GM19463 (cell line): ENCODE results near the gene CNOT6L.

Experiments used
- ATAC-seq: cut with Tn5 transposase; IDR thresholded peaks from one replicate; pipeline ENCODE4 v1.9.1; 2021; ENCODE audit warnings: mild to moderate bottlenecking, moderate library complexity; ENCODE audit not compliant: unreplicated experiment

Gene CNOT6L

GRCh38 chr4:77820649-77821561 is 1.7 kb upstream of the CNOT6L start:
- ATAC-seq, result no peak

DNA sequence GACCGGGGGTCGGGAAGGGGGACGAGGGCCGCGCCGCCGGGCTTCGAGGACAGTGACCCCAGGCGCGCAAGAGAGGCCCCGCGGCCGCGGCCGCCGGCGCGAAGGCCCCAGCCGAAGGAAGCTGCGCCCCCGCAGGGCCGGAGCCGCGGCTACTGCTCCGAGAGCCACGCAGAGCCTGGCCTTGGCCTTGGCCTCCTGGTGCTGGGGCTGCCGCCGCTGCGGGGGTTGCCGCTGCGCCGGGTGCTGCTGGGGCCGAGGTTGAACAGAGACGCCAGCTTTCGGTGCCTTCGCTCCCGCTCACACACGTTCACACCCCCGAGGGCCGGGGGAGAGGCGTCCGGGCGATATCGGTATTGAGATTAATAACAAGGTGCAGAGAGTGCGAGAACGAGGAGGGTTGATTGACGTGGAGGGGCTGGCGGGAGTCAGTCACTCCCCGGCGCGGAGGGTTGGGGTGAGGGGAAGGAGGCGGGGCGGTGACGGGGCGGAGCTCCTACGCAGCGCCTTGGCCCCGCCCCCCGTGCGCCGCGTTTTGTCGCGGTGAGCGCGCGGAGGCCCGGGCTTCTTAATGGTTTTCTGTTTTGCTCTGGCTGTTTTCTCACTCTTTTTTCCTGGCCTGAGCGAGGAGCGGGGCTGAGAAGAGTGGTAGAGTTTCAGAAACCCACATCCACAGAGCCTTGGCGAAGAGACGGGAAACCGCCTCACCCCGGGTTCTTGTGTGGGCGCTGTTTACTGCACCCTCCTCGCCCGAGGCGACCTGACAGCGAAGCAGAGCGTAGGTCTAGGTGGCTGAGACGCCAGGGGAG is 878 bp upstream of the CNOT6L start:
- ATAC-seq, result peak; percentile 78

- ATAC-seq, result peak; percentile 13
Measured at GRCh38 chr4:77819404-77819842, 255 bp upstream of the CNOT6L start.

DNA sequence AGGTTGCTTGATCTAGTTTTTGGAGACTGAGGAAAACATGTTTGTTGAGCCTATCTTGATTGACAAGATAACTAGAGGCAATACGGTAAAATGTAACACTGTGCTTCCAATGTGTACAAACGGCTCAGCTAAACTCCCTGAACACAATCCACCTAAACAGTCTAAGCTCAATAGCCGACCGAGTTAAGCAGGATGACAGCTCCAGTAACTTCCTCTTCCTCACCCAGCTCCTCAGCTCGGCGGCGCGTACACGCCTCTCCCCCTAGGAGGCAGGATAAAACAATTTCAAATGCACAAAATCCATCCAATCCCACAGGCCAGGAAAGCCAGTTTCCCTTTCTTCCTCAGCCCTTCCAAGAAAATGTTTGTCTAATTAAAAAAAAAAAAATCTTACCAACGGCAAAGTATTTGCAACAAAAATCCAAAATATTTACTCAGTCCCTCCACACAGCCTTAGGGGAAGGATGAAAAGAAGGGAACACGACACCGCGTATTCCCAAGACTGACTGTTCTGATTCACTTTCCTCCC is 1.0 kb downstream of the CNOT6L start:
- ATAC-seq, result peak; percentile 14

- ATAC-seq, result no peak
Measured at GRCh38 chr4:77817304-77818072, 1.7 kb downstream of the CNOT6L start.

DNA sequence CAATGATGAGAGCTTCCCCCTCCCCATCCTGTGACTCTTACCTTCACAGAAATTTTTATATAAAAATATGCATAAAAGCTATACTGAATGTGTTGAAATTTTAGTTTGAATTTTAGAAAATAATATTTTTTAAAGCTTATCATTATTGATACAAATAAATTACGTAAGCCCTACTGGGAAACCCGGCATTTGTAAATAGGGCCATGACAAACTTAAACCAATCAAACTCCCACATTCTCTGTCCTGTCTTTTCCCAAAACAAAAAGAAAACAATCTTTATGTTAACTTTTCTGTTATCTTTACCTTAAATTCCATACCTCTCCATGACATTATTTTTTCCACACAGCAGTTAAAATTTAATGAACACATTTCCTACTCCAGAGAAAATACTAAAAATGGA is 2.6 kb downstream of the CNOT6L start:
- no peak for ATAC-seq

DNA sequence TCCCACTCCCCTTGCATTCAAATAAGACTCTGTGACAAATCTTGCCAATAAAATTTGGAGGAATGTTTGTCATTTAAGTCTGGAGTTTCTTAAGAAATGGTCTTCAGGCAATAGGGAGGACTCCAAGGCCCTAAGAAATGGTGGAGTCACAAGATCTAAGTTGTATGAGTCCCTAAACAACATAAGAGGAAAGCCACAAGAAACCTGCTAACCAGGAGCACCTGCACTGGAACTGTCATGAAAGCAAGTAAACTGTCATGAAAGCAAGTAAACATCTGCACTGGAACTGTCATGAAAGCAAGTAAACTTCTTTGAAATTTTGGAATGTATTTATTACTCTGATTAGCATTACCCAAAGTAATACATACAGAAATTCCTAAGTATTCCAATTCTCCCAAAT is 3.5 kb downstream of the CNOT6L start:
- no peak for ATAC-seq

DNA sequence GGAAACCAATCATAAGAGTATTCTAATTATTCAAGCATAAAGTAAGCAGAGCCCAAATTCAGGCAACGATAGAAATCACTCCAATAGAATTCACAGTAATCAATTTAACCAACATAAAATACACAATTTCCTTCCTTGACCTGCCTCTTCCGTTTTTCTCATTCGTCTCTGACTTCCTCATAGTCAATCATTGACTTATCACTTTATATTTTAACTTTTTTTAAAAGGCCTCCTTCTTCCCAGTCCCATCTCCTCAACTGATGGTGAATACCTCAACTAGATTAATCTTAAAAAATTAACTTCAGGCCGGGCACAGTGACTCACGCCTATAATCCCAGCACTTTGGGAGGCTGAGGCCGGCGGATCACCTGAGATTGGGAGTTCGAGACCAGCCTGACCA is 13.3 kb downstream of the CNOT6L start:
- ATAC-seq, result no peak

- no peak for ATAC-seq
Measured at GRCh38 chr4:77804471-77804870, 14.7 kb downstream of the CNOT6L start.

DNA sequence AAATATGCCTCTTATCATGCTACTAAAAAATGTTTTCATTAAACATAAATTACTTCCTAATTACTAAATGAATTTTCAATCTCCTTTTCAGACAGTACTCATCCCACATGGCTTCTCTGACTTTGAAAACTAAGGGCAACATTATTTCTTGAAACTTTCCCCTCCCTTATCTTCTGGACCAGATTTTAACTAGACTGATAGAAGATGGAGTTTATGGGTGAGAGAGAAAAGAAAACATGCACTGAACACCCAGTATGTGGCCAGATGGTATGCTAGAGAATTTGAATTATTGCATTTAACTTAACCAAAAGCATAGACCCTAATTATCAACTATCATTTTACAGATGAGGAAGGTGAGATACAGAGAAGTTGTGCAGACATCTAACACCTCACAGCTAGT is 16.8 kb downstream of the CNOT6L start:
- ATAC-seq, result no peak

DNA sequence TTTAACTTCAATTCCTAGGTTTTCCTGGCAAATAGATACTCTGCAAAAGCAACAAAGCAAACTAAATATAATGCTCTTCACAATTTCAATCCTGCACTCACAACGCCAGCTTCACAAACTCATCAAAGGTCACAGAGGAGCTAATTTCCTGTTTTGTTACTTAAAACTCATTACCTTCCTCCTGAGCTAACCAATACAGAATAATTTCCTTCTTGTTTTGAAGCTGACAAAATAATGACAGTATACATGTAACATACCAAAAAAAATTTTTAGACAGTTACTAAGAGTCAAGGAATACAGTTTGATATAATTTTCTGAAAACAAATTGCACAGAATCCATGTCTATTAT is 17.9 kb downstream of the CNOT6L start:
- ATAC-seq, result no peak

GRCh38 chr4:77800483-77801259 is 18.5 kb downstream of the CNOT6L start:
- ATAC-seq, result no peak

GRCh38 chr4:77800077-77800476 is 19.1 kb downstream of the CNOT6L start:
- no peak for ATAC-seq

- ATAC-seq, result no peak
Measured at GRCh38 chr4:77798385-77798784, 20.8 kb downstream of the CNOT6L start.

GRCh38 chr4:77797239-77797638 is 21.9 kb downstream of the CNOT6L start:
- ATAC-seq, result no peak

DNA sequence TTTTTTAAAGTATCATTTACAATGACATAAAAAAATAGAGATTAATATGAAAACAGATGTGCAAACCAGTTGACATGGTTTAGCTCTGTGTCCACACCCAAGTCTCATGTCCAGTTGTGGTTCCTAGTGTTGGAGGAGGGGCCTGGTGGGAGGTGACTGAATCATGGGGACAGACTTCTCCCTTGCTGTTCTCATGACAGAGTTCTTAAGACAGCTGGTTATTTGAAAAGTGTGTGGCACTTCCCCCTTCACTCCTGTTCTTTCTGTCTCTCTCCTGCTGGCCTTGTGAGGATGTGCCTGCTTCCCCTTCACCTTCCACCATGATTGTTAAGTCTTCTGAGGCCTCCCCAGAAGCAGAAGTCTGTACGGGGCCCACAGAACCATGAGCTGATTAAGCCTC is 23.8 kb downstream of the CNOT6L start:
- ATAC-seq, result no peak

GRCh38 chr4:77790146-77790545 is 29.0 kb downstream of the CNOT6L start:
- no peak for ATAC-seq

DNA sequence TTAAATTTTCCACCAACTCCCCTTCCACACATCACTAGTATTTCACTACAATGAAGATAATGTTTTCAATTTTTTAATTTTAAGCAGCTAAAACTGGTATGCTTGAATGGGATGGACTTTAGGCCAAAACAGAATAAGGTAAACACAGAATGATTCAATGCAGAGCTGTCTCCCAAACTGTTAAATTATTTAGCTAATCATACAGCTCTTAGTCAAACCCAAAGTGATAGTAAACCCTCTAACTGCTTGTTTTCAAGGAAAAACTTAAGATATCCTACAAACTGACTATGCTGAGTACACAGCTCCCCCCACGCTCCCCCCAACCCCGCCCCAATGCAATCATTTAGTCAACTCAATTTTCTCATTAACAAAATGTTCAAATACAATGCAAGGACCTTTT is 30.2 kb downstream of the CNOT6L start:
- ATAC-seq, result no peak

DNA sequence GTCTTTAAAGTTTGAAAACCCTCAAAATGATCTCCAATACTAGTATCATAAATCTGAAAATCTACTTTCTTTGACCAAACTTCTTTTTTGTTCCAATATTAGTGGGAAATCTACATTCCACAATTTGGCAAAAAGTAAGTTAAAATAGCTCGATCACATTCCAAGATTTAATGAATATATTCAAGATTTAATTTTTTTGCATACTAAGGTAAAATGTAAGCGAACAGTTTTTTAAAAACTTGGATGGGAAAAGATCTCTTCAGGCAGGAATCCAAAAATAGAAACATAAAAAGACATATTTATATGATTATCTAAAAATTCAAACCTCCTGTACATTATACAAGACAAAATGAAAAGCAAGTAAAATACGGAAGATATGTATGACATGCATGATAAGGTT is 31.2 kb downstream of the CNOT6L start:
- no peak for ATAC-seq

- ATAC-seq, result no peak
Measured at GRCh38 chr4:77785669-77786068, 33.5 kb downstream of the CNOT6L start.
